GM12878 (cell line): ENCODE results near the gene DNAJA2. TPM values are rescaled to one million over a fixed set of nuclear protein-coding genes. Genes with fewer than 3 reads are reported as not detected.
"Not testable (repeated sequence)": the region's sequence is repeated elsewhere in the genome, so short reads cannot be mapped to it uniquely, and the experiment has no call there.

Experiments used
- ATAC-seq: fragments of 200-7000 bp; cut with Tn5 transposase; 3 replicates; pipeline ENCODE4 v1.9.1; 2020; ENCODE audit warnings: mild to moderate bottlenecking, moderate library complexity
- BruUV-seq: library from RNA; stranded (reverse); fragments of 400-500 nt; replicated peaks from 2 replicates; lab custom pipeline; 2021; lab: Mats Ljungman, UMichigan
- CTCF ChIA-PET: fragments of 300-600 bp; sonication (Branson Sonifier 250); formaldehyde crosslinking; extraction: SDS; loops from one replicate; lab custom pipeline; 2021; ENCODE audit warnings: inconsistent platforms; lab: Yijun Ruan, JAX
- POLR2A ChIA-PET: fragments of 350-600 bp; formaldehyde crosslinking; extraction: SDS; loops from one replicate; lab custom pipeline; 2021; ENCODE audit warnings: inconsistent platforms; lab: Charles Lee
- RAD21 ChIA-PET: fragments of 300-600 bp; sonication (Branson Sonifier 250); formaldehyde crosslinking; loops from one replicate; lab custom pipeline; 2023; ENCODE audit warnings: antibody characterized with exemption; ENCODE audit not compliant: unreplicated experiment; lab: Charles Lee
- SMC1A ChIA-PET: fragments of 300-600 bp; sonication (Branson Sonifier 250); formaldehyde crosslinking; loops from one replicate; lab custom pipeline; 2023; ENCODE audit not compliant: unreplicated experiment, uncharacterized antibody; lab: Charles Lee
- DNase-seq: peaks from one replicate; pipeline ENCODE4 v3.0.0-alpha.2; 2011; ENCODE audit warnings: low read depth, low spot score
- FAIRE-seq: peaks from 3 replicates; lab custom pipeline; 2011; peaks lifted over from hg19 to GRCh38; lab: Jason Lieb, UNC
- H2AFZ ChIP-seq: 2 replicates; pipeline ENCODE4 v1.6.0; 2011; ENCODE audit warnings: low read depth, low read length, control low read depth; ENCODE audit not compliant: control insufficient read depth
- H3K27ac ChIP-seq: 2 replicates; pipeline ENCODE4 v1.5.1; 2011; ENCODE audit warnings: control low read depth; ENCODE audit not compliant: control insufficient read depth, insufficient read depth
- H3K27me3 ChIP-seq, 2 experiments: replicated peaks in 1 of 2; 2 replicates each; pipeline versions ENCODE4 v1.6.0 to v1.6.1; 2011; ENCODE audit warnings: low read length in 1 of 2; ENCODE audit not compliant: control insufficient read depth in 2 of 2, insufficient read depth in 2 of 2
- H3K36me3 ChIP-seq, 2 experiments: 2 replicates each; pipeline ENCODE4 v1.5.1; 2011; ENCODE audit warnings: low read length in 1 of 2; ENCODE audit not compliant: control insufficient read depth in 2 of 2, insufficient read depth in 2 of 2
- H3K4me1 ChIP-seq: 2 replicates; pipeline ENCODE4 v1.6.1; 2011; ENCODE audit warnings: mild to moderate bottlenecking, low read length, moderate library complexity, mixed read lengths; ENCODE audit not compliant: control insufficient read depth, insufficient read depth
- H3K4me2 ChIP-seq: 2 replicates; pipeline ENCODE4 v1.6.0; 2011; ENCODE audit warnings: control low read depth; ENCODE audit not compliant: control insufficient read depth, insufficient read depth
- H3K4me3 ChIP-seq: fragments of 200-600 bp; sonication (generic); 2 replicates; pipeline ENCODE4 v1.5.1; 2016
- H3K79me2 ChIP-seq: 2 replicates; pipeline ENCODE4 v1.6.0; 2011; ENCODE audit warnings: low read length; ENCODE audit not compliant: control insufficient read depth, insufficient read depth
- H3K9ac ChIP-seq: 2 replicates; pipeline ENCODE4 v1.8.0; 2011; ENCODE audit warnings: low read length, control low read depth, mixed read lengths; ENCODE audit not compliant: control insufficient read depth, insufficient read depth
- H3K9me3 ChIP-seq: replicated peaks from 3 replicates; pipeline ENCODE4 v1.5.1; 2011; ENCODE audit warnings: mild to moderate bottlenecking, low read length; ENCODE audit not compliant: control insufficient read depth, insufficient read depth
- H4K20me1 ChIP-seq: 2 replicates; pipeline ENCODE4 v1.6.0; 2011; ENCODE audit not compliant: control insufficient read depth, insufficient read depth
- E4F1 ChIP-seq: fragments of 450-650 bp; IDR thresholded peaks from 2 replicates; pipeline ENCODE4 v1.6.1; 2018; ENCODE audit warnings: borderline replicate concordance, mild to moderate bottlenecking; ENCODE audit not compliant: partially characterized antibody
- IRF5 ChIP-seq: fragments of 450-650 bp; IDR thresholded peaks from 2 replicates; pipeline ENCODE4 v1.6.1; 2017; ENCODE audit warnings: borderline replicate concordance
- NR2C1 ChIP-seq: fragments of 450-650 bp; IDR thresholded peaks from 2 replicates; pipeline ENCODE4 v1.6.1; 2017; ENCODE audit warnings: antibody characterized with exemption, mild to moderate bottlenecking, moderate library complexity
- POU2F2 ChIP-seq: IDR thresholded peaks from 3 replicates; pipeline ENCODE4 v1.6.1; 2011; ENCODE audit warnings: low read depth, mild to moderate bottlenecking, low read length, borderline replicate concordance
- RAD51 ChIP-seq: fragments of 450-650 bp; IDR thresholded peaks from 2 replicates; pipeline ENCODE4 v1.6.1; 2016; ENCODE audit warnings: moderate library complexity, mild to moderate bottlenecking, inconsistent platforms
- RFX5 ChIP-seq: IDR thresholded peaks from 2 replicates; pipeline ENCODE4 v1.6.1; 2011; ENCODE audit warnings: low read depth, low read length, improper control_type of control experiment
- SPI1 ChIP-seq: IDR thresholded peaks from 2 replicates; pipeline ENCODE4 v1.6.1; 2011; ENCODE audit warnings: low read depth, mild to moderate bottlenecking, low read length, moderate library complexity, borderline replicate concordance; ENCODE audit not compliant: insufficient read depth
- SREBF2 ChIP-seq: IDR thresholded peaks from 2 replicates; pipeline ENCODE4 v1.6.1; 2012; ENCODE audit warnings: mild to moderate bottlenecking, low read length
- TAF1 ChIP-seq: IDR thresholded peaks from 2 replicates; pipeline ENCODE4 v1.6.1; 2011; ENCODE audit warnings: mild to moderate bottlenecking, low read depth, low read length, borderline replicate concordance
- TARDBP ChIP-seq: IDR thresholded peaks from 2 replicates; pipeline ENCODE4 v1.6.1; 2016; ENCODE audit warnings: borderline replicate concordance
- ZBED1 ChIP-seq: IDR thresholded peaks from 2 replicates; pipeline ENCODE4 v1.6.1; 2016; ENCODE audit warnings: borderline replicate concordance
- ZNF217 ChIP-seq: fragments of 450-650 bp; IDR thresholded peaks from 2 replicates; pipeline ENCODE4 v1.6.1; 2017; ENCODE audit warnings: antibody characterized with exemption, mild to moderate bottlenecking
- ZNF622 ChIP-seq: fragments of 450-650 bp; IDR thresholded peaks from 2 replicates; pipeline ENCODE4 v1.6.1; 2017; ENCODE audit warnings: mild to moderate bottlenecking, inconsistent platforms
- ZSCAN29 ChIP-seq: fragments of 450-650 bp; IDR thresholded peaks from 2 replicates; pipeline ENCODE4 v1.6.1; 2017; ENCODE audit warnings: mild to moderate bottlenecking, moderate library complexity
- WGBS: methylation state at CpG from one replicate; pipeline ENCODE4 v1.1.6; 2016; ENCODE audit warnings: low lambda C conversion rate; ENCODE audit not compliant: insufficient replicate concordance, insufficient coverage; ENCODE audit errors: missing lambda C conversion rate; 5-methylcytosine and 5-hydroxymethylcytosine counted together
- in situ Hi-C: fragments of 300-500 bp; cut with MboI; formaldehyde crosslinking; loops from 9 replicates; pipeline ENCODE4 v1.14.3; 2018; ENCODE audit warnings: mixed read lengths
- intact Hi-C: fragments of 100-400 bp; cut with micrococcal nuclease; formaldehyde crosslinking; loops from one replicate; pipeline ENCODE4 v1.14.2; 2022; ENCODE audit not compliant: unreplicated experiment
- polyA plus RNA-seq, 11 experiments: library from polyadenylated mRNA; depleted of rRNA in 4 of 11; unstranded in 6 of 11; stranded (reverse) in 5 of 11; fragments of >200 nt; fragmentation: Nextera tagmentation in 4 of 11; fragmentation: Illumina TruSeq in 1 of 11; extraction: Ambion mirVana in 4 of 11; extraction: Trizol in 1 of 11; gene quantifications; 1 replicate in 1 of 11; 2 replicates in 10 of 11; pipeline versions ENCODE4 v1.2.1 to v1.2.3, GENCODE V29; 2011 to 2016; ENCODE audit warnings: inconsistent platforms in 2 of 11, missing spikeins in 2 of 11, low read depth in 1 of 11
- total RNA-seq, 4 experiments: library from RNA; depleted of rRNA in 3 of 4; stranded (reverse); fragments of >200 nt in 3 of 4; fragmentation: Illumina TruSeq in 1 of 4; extraction: Trizol in 1 of 4; gene quantifications; 2 replicates each; pipeline versions ENCODE4 v1.2.1 to v1.2.3, GENCODE V29; 2013 to 2021

Gene DNAJA2
- total and polyA plus RNA-seq, 10 of the 15 experiments (the other 5 are each of a cell fraction or from before 2014, with no cell fraction given), result 26.2 to 96.4 (median 58.1) TPM

GRCh38 chr16:47004652-47005051 lies 31.2 kb upstream of the DNAJA2 start:
- Histone ChIP-seq H4K20me1 (no peaks in the 10 kb centered on the region), H3K36me3 (no peaks in the 10 kb centered on the region), H3K4me3 (no peak overlapping the region), H2AFZ (no peak overlapping the region), H3K4me2 (no peak overlapping the region), H3K9ac (no peak overlapping the region), H3K27ac (no peak overlapping the region), H3K4me1 (peaks cover 4% of the 10 kb centered on the region; the same call in 1 of the 2 replicates), H3K9me3 (no peaks in the 10 kb centered on the region), H3K79me2 (no peaks in the 10 kb centered on the region), H3K27me3 (no peaks in the 10 kb centered on the region)
- SMC1A ChIA-PET, result interaction anchor here (1.4 kb wide), 1 partner anchor 36 kb away, joined by 3 read pairs; no protein-coding TSS in a partner anchor
- no peak for ATAC-seq
- intact Hi-C loops, result no loop called here
- in situ Hi-C loops, result no loop called here
- no TSS peak for BruUV-seq
- DNase-seq, result no peak
- RAD21 ChIA-PET, result no interaction called here
- CTCF ChIA-PET, result interaction anchor here (0.8 kb wide), 1 partner anchor 17 kb away, joined by 4 read pairs; no protein-coding TSS in a partner anchor
- POLR2A ChIA-PET, result no interaction called here
- TF ChIP-seq RAD51 (no peak), TAF1 (no peak), IRF5 (no peak), ZSCAN29 (no peak), RFX5 (no peak), ZNF622 (no peak), ZBED1 (no peak), E4F1 (no peak), SREBF2 (no peak), ZNF217 (no peak), POU2F2 (no peak), TARDBP (no peak), NR2C1 (no peak), SPI1 (no peak)
- WGBS, result 76% methylated on average over 2 of the region's 2 CpGs
- no peak for FAIRE-seq

GRCh38 chr16:47000066-47000465 lies 26.6 kb upstream of the DNAJA2 start:
- SMC1A ChIA-PET, BruUV-seq, DNase-seq, intact Hi-C loops, H2AFZ ChIP-seq, RAD21 ChIA-PET, H3K9ac ChIP-seq, H3K27ac ChIP-seq, H3K9me3 ChIP-seq, H3K4me3 ChIP-seq, POLR2A ChIA-PET, ATAC-seq, H3K27me3 ChIP-seq, H3K79me2 ChIP-seq, in situ Hi-C loops, CTCF ChIA-PET, H4K20me1 ChIP-seq, H3K36me3 ChIP-seq, H3K4me2 ChIP-seq, H3K4me1 ChIP-seq, FAIRE-seq: not testable (repeated sequence)
- WGBS, result 91% methylated on average over 16 of the region's 29 CpGs
